Endothelial cell of umbilical vein (primary cell): ENCODE results near the gene RAB3GAP2. TPM values are rescaled to one million over a fixed set of nuclear protein-coding genes. Genes with fewer than 3 reads are reported as not detected.
A peak's percentile ranks its signal among the peaks of the same experiment; 100 is the strongest.
"Not testable (repeated sequence)": the region's sequence is repeated elsewhere in the genome, so short reads cannot be mapped to it uniquely, and the experiment has no call there.

Source experiments
- BruUV-seq: library from RNA; stranded (reverse); fragments of 400-500 nt; replicated peaks from 2 replicates; lab custom pipeline; 2021; lab: Mats Ljungman, UMichigan
- CTCF ChIA-PET: fragments of 300-600, 350-600 bp; sonication (Branson Sonifier 250); formaldehyde crosslinking; loops from one replicate; lab custom pipeline; 2021; ENCODE audit warnings: antibody characterized with exemption, inconsistent platforms; lab: Charles Lee
- POLR2A ChIA-PET: fragments of 300-600, 350-600 bp; sonication (Branson Sonifier 250); formaldehyde crosslinking; loops from one replicate; lab custom pipeline; 2021; ENCODE audit warnings: antibody characterized with exemption, inconsistent platforms; lab: Charles Lee
- DNase-seq: peaks from one replicate; pipeline ENCODE4 v3.0.0-alpha.2; 2011; ENCODE audit warnings: low read depth, low spot score
- FAIRE-seq: peaks from 2 replicates; lab custom pipeline; 2011; peaks lifted over from hg19 to GRCh38; lab: Jason Lieb, UNC
- H2AFZ ChIP-seq: 2 replicates; pipeline ENCODE4 v1.6.0; 2012; ENCODE audit warnings: low read depth, low read length, control low read depth, inconsistent platforms
- H3K27ac ChIP-seq: 2 replicates; pipeline ENCODE4 v1.5.1; 2011; ENCODE audit warnings: low read depth, mild to moderate bottlenecking, control low read depth, low read length, moderate library complexity; ENCODE audit not compliant: insufficient read depth
- H3K27me3 ChIP-seq, 2 experiments: 2 replicates each; pipeline versions ENCODE4 v1.6.0 to v1.6.1; 2011; ENCODE audit warnings: low read length in 2 of 2, mixed read lengths in 1 of 2; ENCODE audit not compliant: control insufficient read depth in 2 of 2, insufficient read depth in 2 of 2
- H3K36me3 ChIP-seq, 2 experiments: 2 replicates in 1 of 2; 3 replicates in 1 of 2; pipeline ENCODE4 v1.5.1; 2011; ENCODE audit warnings: low read length in 2 of 2, mild to moderate bottlenecking in 1 of 2, moderate library complexity in 1 of 2; ENCODE audit not compliant: control insufficient read depth in 2 of 2, insufficient read depth in 2 of 2; ENCODE audit errors: extremely low read depth in 1 of 2
- H3K4me1 ChIP-seq: 3 replicates; pipeline ENCODE4 v1.5.1; 2011; ENCODE audit warnings: mild to moderate bottlenecking, low read length; ENCODE audit not compliant: control insufficient read depth, insufficient read depth; ENCODE audit errors: extremely low read depth
- H3K4me2 ChIP-seq: 2 replicates; pipeline ENCODE4 v1.6.1; 2011; ENCODE audit warnings: low read length, control low read depth, mixed read lengths; ENCODE audit not compliant: insufficient read depth
- H3K4me3 ChIP-seq, 3 experiments: fragments of 200-600 bp in 1 of 3; sonication (generic), shearing (Covaris generic) in 1 of 3; replicated peaks in 1 of 3; 2 replicates each; pipeline ENCODE4 v1.5.1; 2011 to 2016; ENCODE audit warnings: control low read depth in 3 of 3, low read length in 3 of 3, mild to moderate bottlenecking in 2 of 3, inconsistent platforms in 1 of 3, low read depth in 1 of 3, moderate library complexity in 1 of 3; ENCODE audit not compliant: insufficient read depth in 1 of 3
- H3K79me2 ChIP-seq: 2 replicates; pipeline ENCODE4 v1.6.0; 2012; ENCODE audit warnings: low read length, inconsistent platforms; ENCODE audit not compliant: control insufficient read depth, insufficient read depth
- H3K9ac ChIP-seq: replicated peaks from 2 replicates; pipeline ENCODE3; 2011; ENCODE audit warnings: low read length, control low read depth; ENCODE audit not compliant: insufficient read depth; ENCODE audit errors: extremely low read depth
- H3K9me1 ChIP-seq: replicated peaks from 3 replicates; pipeline ENCODE4 v1.6.0; 2011; ENCODE audit warnings: mild to moderate bottlenecking, low read length; ENCODE audit not compliant: control insufficient read depth, insufficient read depth; ENCODE audit errors: extremely low read depth
- H3K9me3 ChIP-seq: replicated peaks from 2 replicates; pipeline ENCODE4 v1.5.1; 2012; ENCODE audit warnings: low read length, inconsistent platforms; ENCODE audit not compliant: control insufficient read depth, insufficient read depth
- H4K20me1 ChIP-seq: replicated peaks from 2 replicates; pipeline ENCODE3; 2011; ENCODE audit warnings: mild to moderate bottlenecking, low read length; ENCODE audit not compliant: control insufficient read depth, insufficient read depth; ENCODE audit errors: extremely low read depth
- CTCF ChIP-seq, 2 donors: IDR thresholded peaks; 1 replicate in 1 of 2; 2 replicates in 1 of 2; pipeline ENCODE4 v1.5.1; 2011; ENCODE audit warnings: low read length in 2 of 2, mild to moderate bottlenecking in 2 of 2, moderate library complexity in 2 of 2, control low read depth in 1 of 2, inconsistent platforms in 1 of 2, low read depth in 1 of 2; ENCODE audit not compliant: insufficient read depth in 1 of 2; ENCODE audit errors: extremely low read depth in 1 of 2
- dilution Hi-C: fragments of 300-500 bp; cut with MboI; formaldehyde crosslinking; loops from one replicate; pipeline ENCODE4 v1.15.0; 2019; ENCODE audit warnings: low sequenced_read_pairs; ENCODE audit not compliant: extremely low pct_ligation_motif_present
- intact Hi-C: fragments of 100-400 bp; cut with micrococcal nuclease; formaldehyde crosslinking; loops from one replicate; pipeline ENCODE4 v1.10.0; 2022
- polyA plus RNA-seq, 4 experiments: library from polyadenylated mRNA; depleted of rRNA in 3 of 4; stranded (reverse) in 3 of 4; unstranded in 1 of 4; fragments of >200 nt; gene quantifications; 2 replicates each; pipeline versions ENCODE4 v1.2.1 to v1.2.3, GENCODE V29; 2011 to 2012; ENCODE audit warnings: missing spikeins in 1 of 4
- total RNA-seq: library from RNA; stranded (reverse); gene quantifications from 2 replicates; pipeline ENCODE4 v1.2.3, GENCODE V29; 2021

Gene RAB3GAP2
- total and polyA plus RNA-seq, 2 donors (not counting 3 experiments of a cell fraction or from before 2014, with no cell fraction given) = 11.1 to 37.4 TPM

DNA sequence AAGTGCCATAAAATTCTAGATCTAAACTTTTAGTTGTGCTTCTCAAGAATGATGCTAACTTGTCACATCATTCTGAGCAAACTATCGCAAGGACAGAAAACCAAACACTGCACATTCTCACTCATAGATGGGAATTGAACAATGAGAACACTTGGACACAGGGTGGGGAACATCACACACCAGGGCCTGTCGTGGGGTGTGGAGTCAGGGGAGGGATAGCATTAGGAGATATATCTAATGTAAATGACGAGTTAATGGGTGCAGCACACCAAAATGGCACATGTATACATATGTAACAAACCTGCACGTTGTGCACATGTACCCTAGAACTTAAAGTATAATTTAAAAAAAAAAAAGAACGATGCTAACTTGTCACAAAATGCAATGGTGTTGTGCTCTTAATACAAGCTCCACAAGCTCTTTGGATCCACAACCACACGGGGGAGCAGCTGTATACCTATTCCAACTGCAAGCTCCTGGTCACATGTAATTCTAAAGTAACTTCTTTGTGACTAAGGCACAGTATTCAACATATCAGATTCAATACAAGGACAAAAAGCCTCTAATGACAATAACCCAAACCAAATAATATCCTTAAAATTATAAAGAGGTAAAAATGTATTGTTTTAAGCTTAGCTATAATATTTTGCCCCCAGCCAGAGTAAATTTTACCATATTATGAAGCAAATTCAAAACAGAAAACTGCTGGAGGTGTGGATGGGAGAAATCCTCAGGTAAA is 53.7 kb downstream of the RAB3GAP2 start:
- FAIRE-seq, BruUV-seq: not testable (repeated sequence)

More for the DNA sequence above, 53.7 kb downstream of the RAB3GAP2 start:
- dilution Hi-C loops, H3K36me3 ChIP-seq, H3K9me1 ChIP-seq, H3K27me3 ChIP-seq, H3K27ac ChIP-seq, H4K20me1 ChIP-seq, POLR2A ChIA-PET, H3K4me3 ChIP-seq, H3K9me3 ChIP-seq, H3K9ac ChIP-seq, H3K4me1 ChIP-seq, H2AFZ ChIP-seq, H3K4me2 ChIP-seq: not testable (repeated sequence)
- CTCF ChIA-PET = interaction anchor here (0.6 to 2.9 kb wide), 27 partner anchors 9 to 584 kb away, joined by 3 to 30 read pairs (median 3); partner anchors contain the start of gene RAB3GAP2
- peak; percentile 39 to 51 for TF ChIP-seq CTCF (IDR thresholded peaks at IDR 0.05; ENCODE audit: extremely low read depth in 1 of 2, insufficient read depth in 1 of 2, low read depth in 1 of 2, low read length in 2 of 2)
- H3K79me2 ChIP-seq = peaks cover 16% of the 10 kb centered on the region
- intact Hi-C loops = loop anchor here (1.0 to 10.0 kb wide), 3 partner anchors 384 to 585 kb away; no protein-coding TSS in a partner anchor
- DNase-seq = peak; percentile 65
